NT2/D1 (cell line): ENCODE data around the gene SLC8B1.

Experiments
- SUZ12 ChIP-seq: IDR thresholded peaks from 2 replicates; pipeline ENCODE4 v1.6.1; 2011; ENCODE audit not compliant: insufficient read length, insufficient read depth; ENCODE audit errors: extremely low read depth
- YY1 ChIP-seq: IDR thresholded peaks from 2 replicates; pipeline ENCODE4 v1.6.1; 2011; ENCODE audit not compliant: insufficient read length, insufficient read depth

- TF ChIP-seq YY1 = no peak
- TF ChIP-seq SUZ12 = no peak
These were observed at the start of gene SLC8B1 for GRCh38 chr12:113334786-113335539.
